ENCODE results near the gene GPX4.
A peak's percentile ranks its signal among the peaks of the same experiment; 100 is the strongest.

GPX4 gene

DNA sequence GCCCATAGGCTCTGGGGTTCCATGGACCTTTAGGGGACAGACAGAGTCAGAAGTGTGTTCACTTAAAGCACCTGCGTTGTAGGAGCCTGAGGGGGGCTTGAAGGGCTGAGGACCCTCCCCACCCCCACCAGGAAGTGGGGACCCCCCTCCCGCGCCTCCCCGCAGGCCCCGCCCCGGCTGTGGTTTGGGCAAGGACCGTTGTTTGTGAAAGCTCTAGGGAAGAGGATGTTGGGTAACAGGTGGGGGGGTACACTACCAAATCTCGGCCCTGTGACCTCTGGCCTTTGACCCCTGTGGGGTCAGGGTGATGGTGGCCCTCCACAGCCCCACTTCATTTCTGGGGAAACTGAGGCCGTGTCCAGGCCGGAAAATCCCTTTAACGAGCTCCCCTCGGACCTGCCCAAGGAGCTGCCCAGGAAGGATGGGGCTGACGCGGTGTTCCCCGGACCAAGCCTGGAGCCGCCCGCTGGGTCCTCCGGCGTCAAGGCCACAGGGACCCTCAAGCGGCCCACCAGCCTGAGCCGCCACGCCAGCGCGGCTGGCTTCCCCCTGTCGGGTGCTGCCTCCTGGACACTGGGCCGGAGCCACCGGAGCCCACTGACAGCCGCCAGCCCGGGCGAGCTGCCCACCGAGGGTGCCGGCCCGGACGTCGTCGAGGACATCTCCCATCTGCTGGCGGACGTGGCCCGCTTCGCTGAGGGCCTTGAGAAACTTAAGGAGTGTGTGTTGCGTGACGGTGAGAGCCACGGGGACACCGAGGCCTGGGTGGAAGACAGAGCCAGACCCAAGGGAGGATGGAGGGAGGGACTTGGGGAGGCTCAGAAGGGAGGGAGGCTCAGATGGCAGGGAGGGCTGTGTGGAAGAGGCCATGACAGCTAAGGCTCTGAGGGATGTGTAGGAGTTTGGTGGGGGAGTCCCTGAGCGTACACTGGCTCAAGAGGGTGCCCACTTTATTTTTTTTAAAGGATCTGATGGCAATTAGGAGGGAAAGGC, 35.5 kb upstream of the GPX4 start:
- peak in 8 of 51 donors; percentile 4 to 17 (median 14) for DNase-seq

DNA sequence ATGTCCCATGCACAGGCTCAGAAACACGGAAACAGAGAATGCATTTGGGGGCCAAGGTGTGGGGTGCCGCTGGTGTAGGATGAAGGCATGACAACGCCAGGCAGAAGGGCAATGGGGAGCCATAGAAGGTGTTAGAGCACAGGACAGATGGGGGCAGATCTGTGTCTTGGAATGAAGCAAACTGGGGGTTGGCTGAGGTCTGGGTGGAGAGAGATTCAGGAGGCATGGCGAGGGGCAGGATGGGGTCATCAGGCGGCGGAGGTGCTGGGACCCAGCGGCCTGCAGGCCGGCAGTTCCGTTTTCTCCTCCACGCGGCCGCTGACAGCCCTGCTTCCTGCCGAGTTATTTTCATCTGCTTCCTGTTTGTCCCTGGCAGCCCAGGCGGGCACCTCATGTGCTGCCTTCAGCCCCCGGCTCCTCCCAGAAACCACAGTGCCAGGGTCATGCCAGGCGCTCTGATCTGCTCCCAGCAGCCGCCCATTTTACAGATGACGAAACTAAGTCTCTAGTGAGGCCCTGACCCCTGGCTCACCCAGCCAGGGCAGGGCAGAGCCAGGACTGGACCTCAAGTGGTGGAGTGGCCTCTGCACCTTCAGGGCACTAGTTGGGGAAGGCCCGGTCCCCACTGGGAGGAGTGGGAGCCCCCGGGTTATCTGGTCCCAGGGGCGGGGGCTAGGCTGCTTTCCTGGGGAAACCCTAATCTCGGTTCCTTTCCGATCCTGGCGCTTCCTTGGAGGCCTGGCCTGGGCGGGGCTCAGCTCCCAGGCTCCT, 34.6 kb upstream of the GPX4 start:
- DNase-seq = peak in 19 of 51 donors; percentile 9 to 45 (median 21)

DNA sequence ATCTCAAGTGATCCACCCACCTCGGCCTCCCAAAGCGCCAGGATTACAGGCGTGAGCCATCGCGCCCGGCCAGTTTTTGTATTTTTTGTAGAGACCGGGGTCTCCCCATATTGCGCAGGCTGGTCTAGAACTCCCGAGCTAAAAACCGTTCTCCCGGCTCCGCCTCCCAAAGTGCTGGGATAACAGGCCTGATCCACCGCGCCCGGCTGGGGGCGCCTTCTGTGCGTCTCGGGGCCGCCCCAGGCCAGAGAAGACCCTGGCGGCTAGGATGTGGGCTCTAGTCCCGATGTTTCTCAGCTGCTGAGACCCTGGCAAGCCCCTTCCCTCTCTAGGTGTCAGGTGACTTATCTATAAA, 33.2 kb upstream of the GPX4 start:
- no peak for DNase-seq

DNA sequence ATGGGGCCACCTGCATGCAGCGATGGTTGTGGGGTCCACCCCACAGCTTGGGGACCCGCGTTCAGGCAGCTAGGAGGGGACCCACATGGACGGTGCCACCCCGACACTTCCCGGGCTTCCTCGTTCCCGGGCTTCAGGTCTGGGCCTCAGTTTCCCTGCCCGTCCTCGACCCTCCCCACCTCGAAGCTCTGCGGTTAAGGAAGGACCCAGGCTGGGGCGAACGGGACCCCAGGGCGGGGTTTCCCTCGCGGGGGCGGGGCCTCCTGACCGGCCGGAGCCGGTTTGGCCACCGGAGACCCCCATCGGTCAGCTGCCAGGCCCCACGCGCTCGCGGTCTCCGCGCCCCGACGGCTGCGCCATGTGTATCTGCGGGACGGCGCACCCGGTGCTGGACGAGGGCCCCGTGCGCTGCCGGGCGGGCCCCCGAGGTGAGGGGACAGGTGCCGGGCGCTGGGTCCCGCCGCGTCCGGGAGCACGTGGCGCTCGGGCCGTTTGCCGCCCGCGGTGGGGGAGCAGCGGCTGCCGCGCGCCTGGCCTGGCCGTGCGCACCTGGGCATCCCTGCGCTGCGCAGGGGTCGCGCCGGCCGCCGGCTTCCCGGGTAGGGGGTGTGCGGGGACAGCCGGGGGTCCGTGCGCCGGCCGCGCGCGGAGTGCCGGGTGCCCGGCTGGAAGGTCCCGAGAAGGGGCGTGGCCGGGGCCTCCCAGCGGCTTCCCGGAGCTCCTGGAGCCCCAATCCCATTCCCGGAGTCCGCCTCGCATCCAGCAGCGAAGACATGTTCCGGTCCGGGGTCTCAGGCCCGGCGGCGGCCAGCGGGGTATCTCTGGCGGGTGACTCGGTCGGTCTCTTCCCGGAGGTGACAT, 32.6 kb upstream of the GPX4 start:
- no peak for DNase-seq

DNA sequence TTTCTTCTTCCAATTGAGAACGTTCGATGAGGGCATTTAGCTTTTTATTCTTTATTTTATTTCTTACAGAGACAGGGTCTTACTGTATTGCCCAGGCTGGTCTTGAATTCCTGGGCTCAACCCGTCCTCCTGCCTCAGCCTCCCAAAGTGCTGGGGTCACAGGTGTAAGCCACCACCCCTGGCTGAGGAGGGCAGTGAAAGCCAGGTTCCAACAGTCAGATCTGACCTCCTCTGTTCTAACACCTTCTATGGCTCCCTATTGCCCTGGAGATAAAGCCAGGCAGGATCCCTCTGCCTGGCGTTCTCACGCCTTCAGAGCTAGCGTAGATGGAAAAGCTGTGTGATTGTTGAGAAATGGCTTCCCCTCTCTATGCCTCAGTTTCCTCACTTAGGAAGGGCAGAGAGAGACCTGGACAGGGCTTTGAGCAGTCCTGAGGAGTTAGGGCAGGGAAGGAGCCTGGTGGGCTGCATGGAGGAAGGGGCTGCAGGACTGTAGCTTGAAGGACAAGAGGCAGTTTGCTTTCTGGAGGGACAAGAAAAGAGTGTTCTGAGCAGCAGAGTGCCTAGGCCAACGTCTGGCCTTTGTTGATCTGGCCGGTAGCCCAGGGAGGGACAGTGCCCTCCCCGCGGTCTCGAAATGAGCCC, 31.3 kb upstream of the GPX4 start:
- DNase-seq = no peak

DNA sequence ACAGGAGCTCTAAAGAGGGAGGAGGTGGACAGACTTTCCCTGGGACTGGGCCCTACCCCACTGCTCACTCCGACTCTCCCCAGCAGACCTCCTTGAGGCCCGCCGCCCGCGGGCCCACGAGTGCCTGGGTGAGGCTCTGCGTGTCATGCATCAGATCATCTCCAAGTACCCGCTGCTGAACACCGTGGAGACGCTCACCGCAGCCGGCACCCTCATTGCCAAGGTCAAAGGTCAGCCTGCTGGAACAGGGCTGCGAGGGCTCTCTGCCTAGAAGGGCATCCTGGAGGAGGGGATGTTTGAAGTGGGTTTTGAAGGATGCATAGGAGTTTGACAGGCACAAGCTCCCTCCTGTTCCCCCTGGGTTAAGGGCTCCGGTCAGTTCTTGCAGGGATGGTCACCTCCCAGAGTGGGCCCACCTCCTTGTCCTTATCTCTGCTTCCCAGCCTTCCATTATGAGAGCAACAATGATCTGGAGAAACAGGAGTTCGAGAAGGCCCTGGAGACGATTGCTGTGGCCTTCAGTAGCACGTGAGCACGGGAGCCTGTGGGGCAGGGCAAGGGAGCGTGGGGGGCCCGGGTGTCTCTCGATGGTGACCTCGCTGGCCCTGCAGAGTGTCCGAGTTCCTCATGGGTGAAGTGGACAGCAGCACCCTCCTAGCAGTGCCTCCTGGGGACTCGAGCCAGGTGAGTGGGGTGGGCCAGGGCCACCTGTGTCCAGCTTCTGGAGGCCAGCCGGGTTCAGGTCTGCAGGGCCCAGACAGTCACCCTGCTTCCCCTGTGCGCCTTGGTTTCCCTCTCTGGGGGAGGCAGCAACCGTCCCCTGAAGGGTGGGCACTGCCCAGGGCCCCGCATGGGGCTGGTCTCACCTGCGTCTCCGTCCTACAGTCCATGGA, 30.5 kb upstream of the GPX4 start:
- DNase-seq = no peak

GRCh38 chr19:1073956-1074517, 29.8 kb upstream of the GPX4 start:
- DNase-seq = no peak

DNA sequence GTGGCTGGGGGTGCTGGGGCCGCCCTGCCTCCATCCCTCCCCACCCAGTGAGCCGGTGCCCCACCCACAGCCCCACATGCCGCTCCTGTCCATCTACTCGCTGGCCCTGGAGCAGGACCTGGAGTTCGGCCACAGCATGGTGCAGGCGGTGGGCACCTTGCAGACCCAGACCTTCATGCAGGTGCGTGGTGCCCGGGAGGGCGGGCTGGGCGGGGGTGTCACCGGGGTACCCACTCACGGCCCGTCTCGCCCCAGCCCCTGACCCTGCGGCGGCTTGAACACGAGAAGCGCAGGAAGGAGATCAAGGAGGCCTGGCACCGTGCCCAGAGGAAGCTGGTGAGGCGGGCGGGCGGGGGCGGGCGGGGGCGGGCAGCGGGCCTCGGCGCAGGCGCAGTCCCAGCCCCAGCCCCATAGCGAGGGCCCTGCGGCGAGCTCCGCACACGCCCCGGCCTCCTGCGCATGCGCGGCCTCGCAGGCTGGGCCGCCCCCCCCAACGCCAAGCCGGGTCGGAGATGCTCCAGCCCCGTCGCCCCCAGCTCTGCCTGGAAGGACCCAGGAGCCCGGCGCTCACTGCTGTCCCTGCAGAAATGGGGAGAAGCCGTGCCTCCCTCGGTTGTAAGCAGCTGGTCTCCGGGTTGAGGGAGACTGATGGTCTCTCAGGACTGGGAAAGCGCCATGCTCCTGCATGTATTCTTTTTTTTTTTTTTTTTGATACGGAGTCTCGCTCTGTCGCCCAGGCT, 29.1 kb upstream of the GPX4 start:
- peak in 16 of 51 donors; percentile 8 to 45 (median 24) for DNase-seq

GRCh38 chr19:1076046-1076386, 27.8 kb upstream of the GPX4 start:
- DNase-seq = no peak

GRCh38 chr19:1076951-1077350, 26.8 kb upstream of the GPX4 start:
- peak in 11 of 51 donors; percentile 8 to 56 (median 23) for DNase-seq

DNA sequence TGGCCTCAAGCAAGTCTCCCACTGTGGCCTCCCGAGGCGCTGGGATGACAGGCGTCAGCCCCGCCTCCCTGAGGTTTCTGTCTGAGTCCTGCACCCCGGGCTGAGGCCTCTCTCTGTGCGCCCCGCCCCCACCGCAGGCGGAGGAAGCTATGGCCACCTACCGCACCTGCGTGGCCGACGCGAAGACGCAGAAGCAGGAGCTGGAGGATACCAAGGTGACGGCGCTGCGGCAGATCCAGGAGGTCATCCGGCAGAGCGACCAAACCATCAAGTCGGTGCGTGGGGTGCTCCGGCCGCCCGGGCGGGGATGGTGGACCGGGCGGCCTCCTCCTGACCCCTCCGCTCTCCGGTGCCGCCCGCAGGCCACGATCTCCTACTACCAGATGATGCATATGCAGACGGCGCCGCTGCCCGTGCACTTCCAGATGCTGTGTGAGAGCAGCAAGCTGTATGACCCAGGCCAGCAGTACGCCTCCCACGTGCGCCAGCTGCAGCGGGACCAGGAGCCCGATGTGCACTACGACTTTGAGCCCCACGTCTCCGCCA, 24.2 kb upstream of the GPX4 start:
- DNase-seq = no peak

- DNase-seq = no peak
Measured at GRCh38 chr19:1080360-1081161, 23.2 kb upstream of the GPX4 start.

GRCh38 chr19:1081301-1082164, 22.3 kb upstream of the GPX4 start:
- no peak for DNase-seq

GRCh38 chr19:1082165-1082927, 21.4 kb upstream of the GPX4 start:
- DNase-seq = no peak

DNA sequence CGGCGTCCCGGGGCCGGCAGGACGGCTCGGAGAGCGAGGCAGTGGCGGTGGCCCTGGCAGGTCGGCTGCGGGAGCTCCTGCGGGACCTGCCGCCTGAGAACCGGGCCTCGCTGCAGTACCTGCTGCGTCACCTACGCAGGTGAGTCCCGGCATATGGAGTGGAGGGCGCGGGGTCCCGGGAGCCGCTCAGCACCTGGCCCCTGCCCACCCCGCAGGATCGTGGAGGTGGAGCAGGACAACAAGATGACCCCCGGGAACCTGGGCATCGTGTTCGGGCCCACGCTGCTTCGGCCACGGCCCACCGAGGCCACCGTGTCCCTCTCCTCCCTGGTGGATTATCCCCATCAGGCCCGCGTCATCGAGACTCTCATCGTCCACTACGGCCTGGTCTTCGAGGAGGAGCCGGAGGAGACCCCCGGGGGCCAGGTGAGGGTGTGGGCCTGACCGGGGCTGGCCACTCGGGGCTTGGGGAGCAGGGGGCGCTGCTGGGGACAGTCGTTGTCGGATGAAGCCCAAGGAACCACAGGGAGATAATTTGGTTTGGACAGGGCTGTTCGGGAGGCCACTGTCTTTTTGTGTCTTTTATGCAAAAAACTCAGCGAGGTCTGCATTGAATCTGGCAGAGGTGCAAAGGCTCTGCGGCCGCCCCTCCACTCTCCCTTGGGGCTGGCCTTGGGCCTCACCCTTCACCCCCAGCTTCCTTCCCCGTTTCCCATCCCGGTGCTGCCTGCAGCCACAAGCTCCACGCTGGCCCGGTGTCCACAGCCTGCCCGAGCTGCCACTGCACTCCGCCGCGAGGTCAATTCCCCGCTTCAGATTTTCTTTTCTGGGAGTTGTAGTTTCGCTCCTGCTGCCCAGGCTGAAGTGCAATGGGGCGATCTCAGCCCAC, 20.6 kb upstream of the GPX4 start:
- no peak for DNase-seq

All from hypothalamus (tissue), 51 donors.